HG03108 (cell line): Measurements from ENCODE around the gene KIF16B.

Experiments used
- ATAC-seq: cut with Tn5 transposase; IDR thresholded peaks from one replicate; pipeline ENCODE4 v1.9.1; 2021; ENCODE audit warnings: moderate library complexity; ENCODE audit not compliant: unreplicated experiment

KIF16B gene

DNA sequence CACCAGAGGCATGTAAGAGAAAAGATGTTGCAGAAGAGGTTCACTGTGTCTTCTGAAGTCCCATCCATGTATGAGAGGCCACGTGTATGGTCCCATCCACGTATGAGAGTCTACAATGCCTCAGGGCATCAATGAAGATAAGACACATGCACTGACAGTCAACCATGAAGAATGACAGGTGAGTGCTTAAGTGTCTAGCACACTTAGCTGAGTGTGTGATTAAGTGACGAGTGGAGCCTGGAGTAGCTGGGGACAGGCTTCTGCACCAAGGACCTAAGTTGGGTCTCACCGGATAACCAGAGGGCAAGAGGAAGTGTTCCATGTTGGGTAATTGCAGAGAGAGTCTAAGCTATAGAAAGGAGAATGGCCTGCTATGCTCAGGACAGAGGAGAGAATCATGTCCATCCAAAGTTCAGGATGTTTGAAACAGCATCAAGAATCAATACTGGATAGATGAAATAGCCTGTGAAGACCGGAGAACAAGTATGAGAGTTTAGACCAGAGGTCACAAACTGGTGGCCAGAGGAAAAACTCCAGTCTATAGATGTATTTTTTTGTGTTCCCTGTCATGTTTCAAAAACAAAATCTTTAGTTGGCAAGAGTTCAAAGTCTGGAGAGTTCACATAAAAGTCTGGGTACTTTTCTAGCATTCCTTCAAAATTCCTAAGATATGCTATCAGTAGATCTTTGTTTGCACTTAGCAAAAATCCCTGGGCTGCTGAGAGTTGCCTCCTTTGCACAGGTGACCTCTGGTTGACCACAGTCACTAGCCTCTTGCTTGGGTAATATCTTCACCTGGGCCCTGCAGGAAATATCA, 165.8 kb downstream of the KIF16B start:
- ATAC-seq: no peak

DNA sequence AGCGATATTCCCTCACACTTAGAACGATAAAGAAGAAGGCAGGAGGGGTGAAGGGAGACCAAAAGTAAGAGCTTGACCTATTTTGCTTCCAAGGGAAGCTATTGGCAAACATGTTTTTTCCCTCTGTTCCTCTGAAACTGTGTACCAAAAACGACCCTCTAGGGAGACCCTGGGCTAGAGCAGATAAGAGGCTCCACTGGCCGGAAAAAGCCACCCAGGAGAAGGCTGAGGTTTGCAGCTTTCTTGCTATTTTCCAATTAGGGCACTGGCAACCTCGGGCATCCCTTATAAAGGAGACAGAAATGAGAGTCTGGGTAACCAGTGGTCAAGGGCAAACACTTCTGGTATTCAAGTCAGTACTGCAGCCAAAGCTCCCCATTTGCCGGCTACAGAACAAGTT, 168.0 kb downstream of the KIF16B start:
- no peak for ATAC-seq

DNA sequence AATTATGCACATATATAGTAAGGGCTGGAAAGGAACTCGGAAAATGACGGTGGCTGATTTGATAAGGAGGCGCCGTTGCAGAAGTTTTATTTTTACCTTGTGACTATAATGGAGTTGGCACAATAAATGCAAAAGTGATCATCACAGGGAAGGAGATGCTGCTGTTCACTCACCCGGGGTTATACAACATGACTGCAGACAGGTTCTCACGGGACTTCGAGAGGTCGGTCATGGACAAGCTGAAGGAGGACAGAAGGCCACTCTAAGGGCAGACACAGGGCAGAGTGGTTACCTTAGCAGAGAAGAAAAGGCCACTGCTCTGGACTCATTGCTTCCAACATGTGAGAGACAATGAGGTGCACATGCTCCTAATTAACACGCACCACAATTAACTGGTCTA, 168.6 kb downstream of the KIF16B start:
- ATAC-seq: no peak

DNA sequence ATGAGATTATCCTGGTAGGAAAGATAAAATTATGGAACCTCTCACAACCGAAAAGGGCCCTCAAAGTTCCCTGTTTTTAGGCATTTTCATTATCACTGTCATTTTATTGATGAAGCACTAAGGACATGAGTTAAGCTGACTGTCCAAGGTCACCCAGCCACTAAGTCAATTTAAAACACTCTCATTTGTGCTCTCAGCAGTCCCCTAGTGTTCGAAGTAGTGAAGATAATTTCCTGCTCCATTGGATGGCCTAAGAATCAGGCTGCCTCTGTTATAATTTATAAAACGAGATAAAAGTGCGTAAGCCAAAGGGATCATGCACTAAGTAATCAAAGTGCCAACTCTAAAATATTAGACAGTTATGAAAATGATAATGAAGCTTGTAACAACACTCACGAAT, 169.1 kb downstream of the KIF16B start:
- ATAC-seq: no peak

DNA sequence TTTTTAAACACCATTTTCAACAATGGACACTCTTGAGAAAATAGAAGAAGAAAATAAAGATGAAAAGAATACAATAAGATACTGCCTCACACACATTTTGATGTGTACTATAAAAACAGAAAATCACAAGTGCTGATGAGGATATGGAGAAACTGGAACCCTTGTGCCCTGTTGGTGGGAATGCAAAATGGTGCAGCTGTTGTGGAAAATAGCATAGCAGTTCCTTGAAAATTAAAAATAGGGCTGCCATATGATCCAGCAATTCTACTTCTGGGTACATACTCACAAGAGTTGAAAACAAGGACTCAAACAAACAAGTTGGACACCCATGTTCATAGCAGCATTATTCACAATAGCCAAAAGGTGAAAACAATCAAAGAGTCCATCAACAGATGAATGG, 173.0 kb downstream of the KIF16B start:
- ATAC-seq: no peak

DNA sequence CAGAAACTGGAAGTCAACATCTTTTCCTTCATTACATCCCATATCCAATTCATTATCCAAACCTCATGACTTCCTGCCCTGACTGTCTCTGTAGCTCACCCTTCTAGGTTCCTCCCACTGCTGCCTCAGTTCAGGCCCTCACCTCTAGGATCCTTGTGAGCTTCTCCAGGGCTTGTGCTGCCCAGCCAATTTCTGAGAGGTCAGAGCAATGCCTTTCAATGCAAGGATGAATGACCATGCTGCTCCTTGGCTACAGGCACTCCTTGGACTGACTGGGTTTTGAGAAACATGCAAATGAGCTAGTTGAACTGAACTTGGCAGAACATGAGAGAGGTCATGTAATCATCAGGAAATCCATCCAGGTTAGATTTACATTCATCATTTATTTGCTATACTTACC, 173.4 kb downstream of the KIF16B start:
- no peak for ATAC-seq

DNA sequence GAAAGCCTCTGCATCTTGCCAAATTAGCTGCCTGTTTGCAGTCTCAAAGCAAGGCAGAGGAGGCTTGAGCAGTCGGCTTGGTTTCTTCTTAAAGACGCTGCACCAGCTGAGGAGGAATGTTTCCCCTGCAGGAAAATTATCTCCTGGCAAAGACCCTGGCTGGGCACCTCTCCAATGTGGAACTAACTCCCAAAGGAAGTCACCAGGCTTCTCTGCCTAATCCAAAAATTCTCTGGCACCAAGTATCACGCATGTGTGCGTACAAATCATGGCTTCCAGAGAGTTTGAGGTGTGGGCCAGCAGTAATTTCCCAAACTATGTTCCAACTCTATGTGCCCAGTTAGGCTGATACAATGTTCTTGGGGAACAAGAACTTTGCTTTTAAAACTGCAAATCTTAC, 176.2 kb downstream of the KIF16B start:
- no peak for ATAC-seq

DNA sequence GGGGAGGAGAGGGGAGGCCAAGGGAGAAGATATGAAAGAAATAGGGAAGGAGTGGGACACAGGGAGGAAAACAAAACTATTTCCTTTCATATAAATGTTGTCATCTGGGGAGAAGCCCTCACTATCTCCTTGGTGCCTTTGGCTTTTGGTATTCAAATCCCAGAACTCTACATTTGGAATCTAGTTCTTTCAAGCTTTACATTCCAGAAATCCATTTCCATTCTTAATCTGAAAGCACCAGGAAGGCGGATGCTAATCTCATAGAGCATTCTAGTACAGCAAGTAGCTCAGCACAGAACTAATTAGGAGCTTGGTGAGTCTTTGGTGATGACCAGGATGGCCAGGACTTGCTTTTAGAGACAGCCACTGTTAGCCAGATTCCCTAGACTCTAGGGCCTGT, 177.9 kb downstream of the KIF16B start:
- ATAC-seq: no peak

DNA sequence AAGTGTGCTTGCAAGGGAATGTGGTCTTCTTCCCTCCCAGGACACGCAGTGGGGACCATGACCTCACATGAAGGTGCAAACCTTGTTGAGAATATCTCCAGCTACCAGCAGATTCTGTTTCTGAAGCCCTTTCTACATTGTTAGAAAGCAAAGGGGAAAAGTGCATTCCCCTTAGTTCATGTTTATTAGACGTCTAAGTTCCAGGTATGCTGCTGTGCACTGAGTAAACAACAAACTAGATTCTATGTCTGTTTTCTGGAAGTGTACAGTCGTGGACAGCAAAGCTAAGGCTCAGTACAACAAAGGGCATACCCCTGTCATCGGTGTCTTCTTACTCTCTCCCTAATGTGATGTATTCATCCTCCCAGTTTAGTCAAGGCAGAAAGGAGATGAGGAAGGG, 178.5 kb downstream of the KIF16B start:
- ATAC-seq: no peak

DNA sequence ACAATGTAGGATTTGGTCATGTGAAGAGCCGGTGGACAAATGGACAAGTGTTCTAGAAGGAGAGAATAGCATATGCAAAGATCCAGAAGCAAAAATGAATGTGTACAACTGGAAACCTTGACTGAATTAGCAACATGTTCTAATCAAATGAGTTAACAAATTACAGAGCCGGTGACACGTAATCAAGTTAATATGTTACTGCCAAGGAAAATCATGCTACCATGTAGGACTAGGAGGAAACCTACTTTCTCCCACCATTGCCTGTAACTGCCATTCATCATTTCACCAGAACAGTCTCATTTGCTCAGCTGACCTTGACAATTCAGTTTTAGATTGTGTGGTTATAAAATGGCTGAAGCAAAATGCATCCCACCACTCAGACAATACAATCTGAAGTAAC, 179.4 kb downstream of the KIF16B start:
- no peak for ATAC-seq

DNA sequence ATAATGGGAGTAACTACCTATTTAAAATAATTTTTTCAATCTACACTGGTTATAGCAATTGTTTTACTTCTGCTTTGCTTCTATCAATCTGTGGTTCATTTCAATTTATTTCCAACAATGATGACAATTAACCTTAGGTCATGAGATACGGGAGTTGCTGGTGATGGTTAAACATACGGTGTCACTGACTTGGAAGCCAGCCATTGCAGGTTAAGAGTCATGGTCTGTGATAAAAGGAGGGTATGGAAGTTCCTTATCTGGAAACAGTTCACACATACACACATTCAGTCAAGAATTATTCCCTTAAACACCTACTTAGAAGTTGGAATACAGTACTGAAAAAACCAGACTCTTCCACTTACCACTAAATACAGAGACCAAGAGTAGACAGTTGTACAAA, 180.0 kb downstream of the KIF16B start:
- ATAC-seq: no peak

DNA sequence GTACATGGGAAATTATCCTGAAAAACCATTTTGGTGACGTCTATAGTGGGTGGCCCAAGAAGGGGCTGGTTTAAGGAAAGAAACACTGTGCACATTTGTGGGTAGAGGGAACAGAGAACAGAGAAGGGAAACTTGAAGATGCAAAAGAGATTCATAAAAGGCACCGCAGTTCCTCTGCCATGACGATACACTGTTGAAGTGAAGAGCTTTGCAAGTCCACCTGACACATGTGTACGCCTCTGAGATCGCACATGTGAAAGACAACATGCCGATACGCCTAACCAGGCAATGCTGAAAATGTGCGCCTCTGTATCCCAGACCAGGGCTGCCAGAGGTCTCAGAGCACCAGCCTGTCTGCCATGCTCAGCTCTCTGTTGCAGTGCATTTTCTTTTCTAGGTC, 180.9 kb downstream of the KIF16B start:
- peak; percentile 78 for ATAC-seq

DNA sequence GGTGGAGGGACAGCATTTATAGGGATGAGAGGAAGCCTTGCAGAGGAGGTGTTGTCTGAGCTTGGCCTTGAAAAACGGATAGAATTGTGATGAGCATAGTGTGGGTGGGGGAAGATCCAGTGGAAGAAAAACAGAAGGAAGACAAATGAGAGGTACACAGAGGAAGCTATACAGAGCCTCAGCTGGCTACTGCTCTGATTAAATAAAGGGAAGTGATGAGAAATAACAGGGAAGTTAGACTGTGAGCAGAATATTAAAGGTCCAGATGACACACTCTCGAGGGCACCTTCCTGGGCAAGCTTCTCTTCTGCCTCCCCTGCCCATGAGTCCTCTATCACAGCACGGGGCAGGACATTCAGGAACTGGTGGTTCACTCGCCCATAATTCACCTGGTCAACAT, 182.3 kb downstream of the KIF16B start:
- no peak for ATAC-seq

DNA sequence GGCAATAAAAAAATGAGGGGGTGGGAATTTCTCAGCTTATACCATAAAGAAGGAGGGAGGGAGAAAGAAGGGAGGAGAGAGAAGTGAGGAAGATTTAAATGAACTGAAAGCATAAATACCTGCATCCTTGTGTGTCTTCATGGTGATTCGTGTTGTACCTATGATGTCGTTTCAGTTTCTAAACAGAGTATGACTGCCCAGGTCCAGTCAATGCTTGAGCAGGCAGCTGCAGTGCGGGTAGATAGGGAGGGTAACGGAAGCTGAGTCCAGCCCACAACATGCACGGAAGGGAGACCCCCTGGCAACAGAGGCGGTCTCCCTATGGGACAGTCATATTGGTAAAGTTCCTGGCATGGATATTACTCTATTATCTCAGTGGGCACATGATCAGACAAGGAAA, 184.5 kb downstream of the KIF16B start:
- ATAC-seq: peak; percentile 59

DNA sequence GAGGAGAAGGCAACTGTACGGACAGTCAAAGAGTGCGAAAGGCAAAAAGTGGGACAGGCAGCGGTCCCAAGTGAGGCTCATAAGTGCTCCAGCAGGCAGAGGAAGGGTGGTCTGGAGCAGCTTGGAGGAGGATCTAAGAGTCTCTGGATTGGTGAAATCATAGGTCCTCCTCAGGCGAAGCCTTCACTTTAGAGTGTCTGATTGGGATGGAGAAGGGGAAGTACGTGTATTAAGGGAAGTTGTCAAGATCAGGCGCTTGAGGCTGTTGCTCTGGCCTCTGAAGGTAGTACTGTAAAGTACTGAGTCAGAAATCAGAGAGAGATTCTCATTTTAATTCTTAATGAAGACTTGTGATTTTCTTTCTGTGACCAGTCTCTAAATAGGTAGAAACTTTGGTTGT, 185.6 kb downstream of the KIF16B start:
- no peak for ATAC-seq

DNA sequence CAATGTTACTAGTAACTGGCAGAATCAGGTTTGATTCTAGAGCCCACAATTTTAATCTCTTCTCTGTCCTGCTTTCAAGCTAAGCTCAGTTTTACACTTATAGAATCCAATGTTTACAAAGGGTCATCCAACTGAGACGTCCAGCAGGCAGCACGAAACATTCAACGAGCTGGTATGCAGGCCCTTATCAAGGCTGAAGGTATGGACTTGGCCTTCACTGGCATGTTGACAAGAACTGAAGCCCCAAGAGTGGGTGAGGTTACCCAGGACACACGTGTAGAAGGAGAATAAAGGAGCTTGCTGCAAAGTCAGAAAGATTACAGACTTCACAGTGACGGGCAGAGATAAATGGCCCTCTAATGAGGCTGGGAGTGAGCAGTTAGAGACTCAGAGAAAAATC, 187.4 kb downstream of the KIF16B start:
- ATAC-seq: no peak

DNA sequence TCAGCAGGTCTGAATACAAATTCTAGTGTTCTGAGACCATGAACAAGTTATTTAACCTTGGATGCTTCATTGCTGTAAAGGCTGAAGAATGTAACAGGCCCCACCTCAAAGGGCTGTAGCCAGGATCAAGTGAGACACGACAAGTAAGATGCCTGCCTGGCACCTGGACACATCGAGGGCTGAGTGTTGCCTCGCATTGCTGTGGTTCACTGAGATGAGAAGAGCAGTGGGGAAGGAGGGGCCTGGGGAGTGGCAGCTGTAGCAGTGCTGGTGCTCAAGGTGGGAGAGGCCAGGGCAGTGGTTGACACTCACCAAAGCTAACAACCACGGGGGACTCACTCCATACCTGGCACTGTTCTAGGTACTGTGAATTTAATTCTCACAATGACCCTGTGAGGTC, 187.8 kb downstream of the KIF16B start:
- no peak for ATAC-seq

DNA sequence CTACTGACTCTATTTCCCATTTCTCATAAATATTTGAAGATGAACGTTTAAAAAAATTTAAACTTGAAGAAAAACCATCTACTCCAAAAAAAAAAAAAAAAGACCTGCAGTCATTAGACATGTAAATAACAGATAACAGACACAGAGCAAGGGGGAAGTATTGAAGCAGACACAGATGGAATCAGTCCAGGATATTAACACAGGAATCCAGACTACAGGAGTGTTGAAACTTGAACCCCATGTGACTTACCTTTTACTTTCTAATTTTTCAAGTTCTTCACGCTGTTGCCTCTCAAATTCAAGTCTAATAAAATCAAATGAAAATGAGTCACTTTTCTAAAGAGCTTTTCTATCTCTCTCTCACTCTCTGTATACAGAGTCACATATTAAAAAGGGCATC, 191.8 kb downstream of the KIF16B start:
- ATAC-seq: no peak

DNA sequence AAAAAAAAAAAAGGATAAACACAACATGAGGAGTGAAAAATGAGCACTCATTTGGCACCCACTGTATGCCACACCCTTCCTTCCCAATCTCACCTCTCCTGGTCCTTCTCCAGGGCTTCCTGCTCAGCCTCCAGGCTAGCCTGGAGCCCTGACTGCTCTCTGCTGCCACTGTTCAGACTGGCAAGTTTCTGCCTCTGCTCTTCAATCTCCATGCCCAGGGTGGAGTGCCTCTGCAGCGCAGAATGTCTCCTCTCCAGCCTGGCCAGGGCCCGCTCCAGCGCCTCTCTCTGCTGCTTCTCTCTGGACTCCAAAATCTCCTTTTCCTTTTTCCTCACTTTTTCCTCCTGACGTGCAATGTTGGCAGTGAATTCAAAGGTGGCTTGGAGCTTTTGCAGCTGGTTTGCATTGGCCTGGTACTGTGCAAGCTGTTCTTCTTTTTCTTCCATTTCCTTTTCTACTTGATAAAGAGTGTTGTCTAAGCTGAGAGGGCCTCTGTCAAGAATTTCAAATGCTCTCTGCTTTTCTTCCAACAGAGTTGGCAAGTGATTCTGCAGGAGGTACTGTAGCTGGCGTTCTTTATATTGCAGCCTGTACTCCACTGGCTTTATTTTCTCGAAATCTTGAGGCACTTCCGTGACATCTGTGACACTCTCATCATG, 194.4 kb downstream of the KIF16B start:
- ATAC-seq: no peak

DNA sequence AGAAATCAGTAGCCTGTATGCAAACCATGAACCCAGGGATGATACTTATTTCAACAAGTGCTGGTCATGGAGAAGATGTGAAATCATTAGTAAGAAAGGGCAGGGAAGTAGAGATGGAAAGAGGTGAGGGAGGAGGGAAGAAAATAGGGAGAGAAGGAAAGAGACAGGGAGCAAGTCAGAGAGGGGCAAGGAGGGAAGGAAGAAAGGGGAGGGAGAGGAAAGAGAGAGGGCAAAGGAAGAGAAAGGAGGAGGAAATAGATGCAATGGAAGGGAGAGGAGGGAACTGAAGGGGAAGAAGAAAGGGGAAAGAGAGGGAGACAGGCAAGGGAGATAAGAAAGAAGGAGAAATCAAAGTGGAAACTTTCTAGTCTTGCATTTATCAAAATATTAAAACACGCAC, 195.1 kb downstream of the KIF16B start:
- no peak for ATAC-seq

DNA sequence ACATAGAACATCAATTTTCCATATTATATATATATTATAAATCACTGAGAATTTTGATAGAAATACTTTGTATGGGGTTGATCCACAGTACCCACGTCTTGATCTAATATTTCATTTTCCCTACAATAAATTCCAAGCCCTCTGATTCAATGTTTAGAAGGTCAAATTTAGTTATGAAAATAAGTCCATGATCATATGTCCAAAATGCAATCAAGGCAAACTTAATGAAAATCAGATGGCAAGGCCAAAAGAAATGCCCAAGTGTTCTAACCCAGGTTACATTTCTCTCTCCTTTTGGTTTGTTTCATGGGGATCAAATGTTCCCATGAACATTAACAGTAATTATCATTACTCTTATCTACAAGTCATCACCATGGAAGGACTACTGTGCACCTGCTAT, 203.8 kb downstream of the KIF16B start:
- no peak for ATAC-seq

DNA sequence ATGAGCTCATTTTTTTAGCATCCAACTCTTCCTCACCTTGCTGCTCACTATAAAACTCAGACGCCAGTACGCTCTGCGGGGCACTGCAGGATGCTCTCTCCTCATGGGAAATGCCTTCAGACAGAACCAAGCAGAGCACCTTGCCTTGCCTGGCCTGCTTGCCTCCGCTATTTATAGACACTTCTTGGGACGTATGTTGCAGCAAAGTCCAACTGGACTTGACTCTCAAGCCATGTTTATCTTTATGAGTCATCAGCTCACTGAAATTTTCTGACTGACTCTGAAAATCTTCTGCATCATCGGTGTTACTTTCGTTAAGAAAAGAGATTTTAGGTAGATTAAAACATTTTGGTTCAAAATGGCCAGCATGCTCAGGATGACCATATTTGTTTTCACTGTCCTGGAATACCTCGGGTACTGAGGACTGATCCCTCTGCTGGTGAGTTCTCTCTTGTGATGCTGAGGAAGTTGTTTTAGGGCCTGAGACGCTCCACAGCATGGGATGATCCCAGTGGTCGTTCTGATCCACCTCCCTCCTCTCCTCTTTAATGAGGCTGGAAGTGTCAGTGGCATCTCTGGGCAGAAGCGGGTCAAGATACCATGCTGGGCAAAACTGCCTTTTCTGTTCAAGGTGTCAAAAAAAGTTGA, 204.5 kb downstream of the KIF16B start:
- ATAC-seq: no peak
